Measurements from ENCODE around the gene ATP8A2.
A peak's percentile ranks its signal among the peaks of the same experiment; 100 is the strongest.

The ATP8A2 gene

GRCh38 chr13:25455146-25455545 lies 83.4 kb downstream of the ATP8A2 start:
- no peak for TF ChIP-seq ZFX (IDR thresholded peaks at IDR 0.05; ENCODE audit: borderline replicate concordance)
- no peak for TF ChIP-seq CTCF (IDR thresholded peaks at IDR 0.05)
- H3K27ac ChIP-seq = no peak overlapping the region

GRCh38 chr13:25457566-25457965 lies 85.8 kb downstream of the ATP8A2 start:
- no peak for TF ChIP-seq CTCF (IDR thresholded peaks at IDR 0.05)
- TF ChIP-seq ZFX (IDR thresholded peaks at IDR 0.05; ENCODE audit: borderline replicate concordance) = no peak
- no peak overlapping the region for H3K27ac ChIP-seq

GRCh38 chr13:25462301-25463125 lies 90.7 kb downstream of the ATP8A2 start:
- no peak for TF ChIP-seq CTCF (IDR thresholded peaks at IDR 0.05)
- TF ChIP-seq ZFX (IDR thresholded peaks at IDR 0.05; ENCODE audit: borderline replicate concordance) = no peak

GRCh38 chr13:25463496-25463895 lies 91.7 kb downstream of the ATP8A2 start:
- H3K27ac ChIP-seq = no peak overlapping the region
- no peak for TF ChIP-seq CTCF (IDR thresholded peaks at IDR 0.05)
- no peak for TF ChIP-seq ZFX (IDR thresholded peaks at IDR 0.05; ENCODE audit: borderline replicate concordance)

More at GRCh38 chr13:25462301-25463125, 90.7 kb downstream of the ATP8A2 start:
- no peak overlapping the region for H3K27ac ChIP-seq

- H3K27ac ChIP-seq = no peak overlapping the region
- TF ChIP-seq ZFX (IDR thresholded peaks at IDR 0.05; ENCODE audit: borderline replicate concordance) = no peak
- no peak for TF ChIP-seq CTCF (IDR thresholded peaks at IDR 0.05)
Observed at GRCh38 chr13:25466880-25467279, 95.1 kb downstream of the ATP8A2 start.

- no peak overlapping the region for H3K27ac ChIP-seq
- TF ChIP-seq CTCF (IDR thresholded peaks at IDR 0.05) = peak; percentile 27
- no peak for TF ChIP-seq ZFX (IDR thresholded peaks at IDR 0.05; ENCODE audit: borderline replicate concordance)
Observed at GRCh38 chr13:25468325-25469168, 96.8 kb downstream of the ATP8A2 start.

- H3K27ac ChIP-seq = no peak overlapping the region
- TF ChIP-seq CTCF (IDR thresholded peaks at IDR 0.05) (no peak), ZFX (IDR thresholded peaks at IDR 0.05; ENCODE audit: borderline replicate concordance) (no peak)
Observed at GRCh38 chr13:25469169-25469525, 97.4 kb downstream of the ATP8A2 start.

Data from 22Rv1 (cell line).